Testis (tissue), 3 donors: ENCODE measurements around the gene DDC. TPM values are rescaled to one million over a fixed set of nuclear protein-coding genes. Genes with fewer than 3 reads are reported as not detected.

Source experiments
- DNase-seq: peaks from one replicate; pipeline ENCODE4 v3.0.0-alpha.2; 2019
- H3K27ac ChIP-seq, 2 donors: fragments of 200-600 bp; sonication (generic); one replicate each; pipeline ENCODE4 v1.5.1; 2019
- H3K27me3 ChIP-seq: fragments of 200-600 bp; sonication (generic); one replicate; pipeline ENCODE4 v1.5.1; 2019
- H3K36me3 ChIP-seq: fragments of 200-600 bp; sonication (generic); one replicate; pipeline ENCODE4 v1.5.1; 2017; ENCODE audit warnings: low read depth; ENCODE audit errors: missing control alignments
- H3K4me1 ChIP-seq: fragments of 200-600 bp; sonication (generic); one replicate; pipeline ENCODE4 v1.5.1; 2019
- H3K4me3 ChIP-seq, 2 donors: fragments of 200-600 bp; sonication (generic); one replicate each; pipeline ENCODE4 v1.5.1; 2017 to 2019
- H3K9me3 ChIP-seq: fragments of 200-600 bp; sonication (generic); one replicate; pipeline ENCODE4 v1.5.1; 2017
- CTCF ChIP-seq, 3 experiments: fragments of 450-650 bp in 2 of 3; fragments of 200-600 bp in 1 of 3; sonication (generic) in 1 of 3; IDR thresholded peaks; one replicate each; pipeline ENCODE4 v1.5.1; 2016 to 2019; ENCODE audit warnings: antibody characterized with exemption in 3 of 3, mild to moderate bottlenecking in 2 of 3, moderate library complexity in 1 of 3
- POLR2A ChIP-seq: fragments of 450-650 bp; IDR thresholded peaks from one replicate; pipeline ENCODE4 v1.6.1; 2017; ENCODE audit warnings: antibody characterized with exemption, mild to moderate bottlenecking, moderate library complexity
- WGBS, 2 donors: methylation state at CpG; one replicate each; pipeline ENCODE4 v1.1.5; 2018; 5-methylcytosine and 5-hydroxymethylcytosine counted together
- intact Hi-C: fragments of 100-400 bp; cut with DNase I; formaldehyde crosslinking; loops from one replicate; pipeline ENCODE4 v1.15.1; 2023; ENCODE audit warnings: low total_unique reads
- polyA plus RNA-seq: library from polyadenylated mRNA; stranded (reverse); fragments of 350-450 nt; fragmentation: Illumina TruSeq; extraction: RNeasy Lipid Tissue Mini Kit (QIAGEN cat#74804); gene quantifications from one replicate; pipeline ENCODE4 v1.2.3, GENCODE V29; 2014; ENCODE audit warnings: low read depth, low replicate concordance; ENCODE audit not compliant: insufficient read depth
- total RNA-seq, 2 donors: library from RNA; depleted of rRNA; stranded (reverse); fragments of >200 nt; gene quantifications; one replicate each; pipeline ENCODE4 v1.2.3, GENCODE V29; 2016

DDC gene
- total and polyA plus RNA-seq, 3 donors from 2014 or later: 1.2 to 4.1 (median 3.3) TPM

GRCh38 chr7:50472427-50472826 lies 92.8 kb downstream of the DDC start:
- Histone ChIP-seq H3K9me3 (no peaks in the 10 kb centered on the region), H3K4me1 (no peaks in the 10 kb centered on the region), H3K4me3 (no peak overlapping the region), H3K27ac (no peak overlapping the region), H3K36me3 (no peaks in the 10 kb centered on the region), H3K27me3 (no peaks in the 10 kb centered on the region)
- TF ChIP-seq CTCF (IDR thresholded peaks at IDR 0.05) (no peak), POLR2A (no peak)
- intact Hi-C loops: no loop called here
- 90 to 93% methylated on average over 7 of the region's 7 CpGs for WGBS, 2 donors
- no peak for DNase-seq

GRCh38 chr7:50471970-50472369 lies 93.2 kb downstream of the DDC start:
- intact Hi-C loops: no loop called here
- TF ChIP-seq CTCF (IDR thresholded peaks at IDR 0.05): no peak
- TF ChIP-seq POLR2A: no peak

GRCh38 chr7:50470250-50471163 lies 94.7 kb downstream of the DDC start:
- H3K27ac ChIP-seq: no peak overlapping the region
- no peaks in the 10 kb centered on the region for H3K27me3 ChIP-seq
- H3K4me3 ChIP-seq: no peak overlapping the region
- no peaks in the 10 kb centered on the region for H3K4me1 ChIP-seq
- intact Hi-C loops: no loop called here
- H3K9me3 ChIP-seq: no peaks in the 10 kb centered on the region
- 85 to 95% methylated on average over 11 to 17 of the region's 17 CpGs for WGBS, 2 donors
- TF ChIP-seq CTCF (IDR thresholded peaks at IDR 0.05) (no peak), POLR2A (no peak)
- H3K36me3 ChIP-seq: no peaks in the 10 kb centered on the region
- DNase-seq: no peak

More at GRCh38 chr7:50471970-50472369, 93.2 kb downstream of the DDC start:
- Histone ChIP-seq H3K36me3 (no peaks in the 10 kb centered on the region), H3K4me1 (no peaks in the 10 kb centered on the region), H3K4me3 (no peak overlapping the region), H3K27me3 (no peaks in the 10 kb centered on the region), H3K27ac (no peak overlapping the region), H3K9me3 (no peaks in the 10 kb centered on the region)
- no peak for DNase-seq
- WGBS, 2 donors: 89 to 94% methylated on average over 5 of the region's 5 CpGs

- no peak for DNase-seq
- no peak for TF ChIP-seq CTCF (IDR thresholded peaks at IDR 0.05)
- TF ChIP-seq POLR2A: no peak
- no peaks in the 10 kb centered on the region for H3K27me3 ChIP-seq
- H3K36me3 ChIP-seq: no peaks in the 10 kb centered on the region
- intact Hi-C loops: loop anchor here (10.0 kb wide), 2 partner anchors 166 to 206 kb away; no protein-coding TSS in a partner anchor
- no peaks in the 10 kb centered on the region for H3K4me1 ChIP-seq
- H3K9me3 ChIP-seq: no peaks in the 10 kb centered on the region
- H3K27ac ChIP-seq: no peak overlapping the region
- no peak overlapping the region for H3K4me3 ChIP-seq
- 94 to 98% methylated on average over 4 of the region's 4 CpGs for WGBS, 2 donors
These were observed 96.0 kb downstream of the DDC start for GRCh38 chr7:50469181-50469580.
